Ramos (cell line): ENCODE measurements around the gene CDX1.

Experiments used
- in situ Hi-C: fragments of 300-500 bp; cut with MboI; formaldehyde crosslinking; loops from one replicate; pipeline ENCODE4 v1.14.3; 2022; ENCODE audit warnings: low sequenced_read_pairs; ENCODE audit not compliant: unreplicated experiment

The CDX1 gene

DNA sequence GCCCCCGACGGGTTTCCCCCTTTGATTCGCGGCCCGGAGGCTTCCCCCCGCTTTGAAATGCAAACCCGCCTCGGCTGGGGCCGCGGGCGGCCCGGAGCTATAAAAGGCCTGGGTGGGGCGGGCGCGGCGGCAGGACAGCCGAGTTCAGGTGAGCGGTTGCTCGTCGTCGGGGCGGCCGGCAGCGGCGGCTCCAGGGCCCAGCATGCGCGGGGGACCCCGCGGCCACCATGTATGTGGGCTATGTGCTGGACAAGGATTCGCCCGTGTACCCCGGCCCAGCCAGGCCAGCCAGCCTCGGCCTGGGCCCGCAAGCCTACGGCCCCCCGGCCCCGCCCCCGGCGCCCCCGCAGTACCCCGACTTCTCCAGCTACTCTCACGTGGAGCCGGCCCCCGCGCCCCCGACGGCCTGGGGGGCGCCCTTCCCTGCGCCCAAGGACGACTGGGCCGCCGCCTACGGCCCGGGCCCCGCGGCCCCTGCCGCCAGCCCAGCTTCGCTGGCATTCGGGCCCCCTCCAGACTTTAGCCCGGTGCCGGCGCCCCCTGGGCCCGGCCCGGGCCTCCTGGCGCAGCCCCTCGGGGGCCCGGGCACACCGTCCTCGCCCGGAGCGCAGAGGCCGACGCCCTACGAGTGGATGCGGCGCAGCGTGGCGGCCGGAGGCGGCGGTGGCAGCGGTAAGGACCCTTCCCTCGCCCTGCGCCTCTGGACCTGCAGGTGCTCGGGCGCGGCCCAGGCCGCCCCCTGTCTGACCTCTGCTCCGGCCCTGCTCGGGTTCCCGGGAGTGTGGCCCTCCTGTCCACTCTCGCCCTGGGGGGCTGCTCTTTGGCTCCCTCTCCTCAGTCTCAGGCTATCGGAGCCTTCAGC, at the start of gene CDX1:
TSS of gene CDX1 (plus strand) at position 129 of the 862 bp plus-strand sequence. CDS start at position 228, 99 bp downstream.
- in situ Hi-C loops: no loop called here

DNA sequence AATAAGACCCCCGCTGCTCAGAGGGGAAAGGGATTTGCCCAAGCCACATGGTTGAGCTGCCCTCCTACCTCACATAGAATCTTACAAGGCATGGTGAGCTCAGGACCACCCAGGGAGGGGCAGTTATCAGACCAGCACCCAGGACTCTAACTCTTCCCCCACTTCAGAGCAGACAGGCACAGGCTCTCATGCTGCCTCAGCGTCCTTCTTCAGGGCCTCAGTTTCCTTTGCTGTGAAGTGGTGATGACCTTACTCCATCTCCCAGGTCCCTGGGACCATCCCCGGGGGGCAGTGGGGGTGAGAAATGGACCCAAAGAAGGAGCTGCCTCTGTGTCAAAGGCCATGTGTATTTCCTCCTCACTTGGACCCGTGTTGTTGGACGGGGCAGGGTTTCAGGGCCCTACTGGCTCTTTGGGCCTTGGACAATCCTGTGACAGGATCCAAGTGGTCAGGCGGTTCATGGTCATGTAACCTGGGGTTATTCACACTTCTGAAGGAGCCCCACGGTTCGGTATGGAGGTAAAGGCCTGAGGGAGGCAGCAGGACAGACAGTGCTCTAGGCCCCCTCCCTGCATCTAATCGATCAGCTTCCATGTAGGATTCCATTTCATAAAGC, 48.5 kb upstream of the CDX1 start:
- in situ Hi-C loops: no loop called here

DNA sequence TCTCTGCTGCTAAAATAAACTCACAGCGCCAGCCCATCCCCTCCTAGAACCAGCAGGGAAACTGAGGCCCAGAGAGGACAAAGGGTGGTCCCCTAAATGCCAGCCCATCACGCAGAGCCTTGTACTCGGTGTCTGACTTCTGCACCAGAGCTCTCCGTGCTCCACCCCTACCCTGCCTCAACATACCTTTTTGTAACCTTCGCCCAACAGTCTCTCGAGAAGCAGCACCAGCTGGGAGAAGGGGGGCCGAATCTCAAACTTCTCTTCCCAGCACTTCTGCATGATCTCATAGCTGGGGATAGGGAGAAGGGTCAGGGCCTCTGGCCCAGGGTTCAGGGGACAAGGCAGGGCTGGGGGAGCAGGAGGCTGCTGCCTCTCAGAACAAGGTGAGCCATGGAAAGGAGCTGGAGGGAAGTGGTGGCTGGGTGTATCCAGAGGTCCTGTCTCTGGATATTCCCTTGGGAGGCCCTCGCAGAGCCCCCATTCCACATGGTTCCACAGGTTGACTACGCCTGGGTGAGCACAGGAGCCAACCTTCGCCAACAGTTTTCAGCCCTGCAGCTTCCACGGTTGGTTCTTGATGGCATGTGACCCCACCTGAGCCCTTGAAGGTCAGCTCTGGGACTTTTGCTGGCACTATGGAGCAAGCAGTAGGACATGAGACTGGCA, 47.9 kb upstream of the CDX1 start:
- in situ Hi-C loops: no loop called here

DNA sequence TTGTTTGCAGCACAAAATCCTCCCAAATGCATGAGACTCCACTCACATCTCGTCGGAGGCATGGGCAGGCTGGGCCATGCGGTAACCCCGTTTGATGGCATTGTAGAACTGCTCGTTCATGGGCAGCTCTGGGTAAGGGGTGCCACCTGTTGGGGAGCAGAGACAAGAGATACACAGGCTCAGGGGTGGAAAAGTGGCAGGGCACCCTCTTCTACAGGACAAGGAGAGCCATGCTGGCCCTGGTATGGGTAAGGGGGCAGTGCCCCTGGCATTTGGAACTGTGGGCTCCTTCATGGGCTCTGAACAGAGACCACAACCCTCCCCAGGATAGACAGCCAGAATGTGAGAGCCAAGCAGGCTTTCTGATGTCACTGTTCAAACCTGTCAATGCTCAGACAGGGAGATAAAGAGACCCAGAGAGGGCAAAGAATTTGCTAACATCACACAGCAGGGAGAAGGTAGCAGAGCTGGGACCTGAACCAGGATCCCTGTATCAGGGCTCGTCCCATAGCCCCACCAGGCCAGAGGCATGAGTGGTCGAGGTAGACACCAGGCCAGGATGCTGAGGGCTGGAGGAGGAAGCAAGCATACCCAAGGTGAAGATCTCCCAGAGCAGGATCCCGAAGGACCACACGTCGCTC, 47.0 kb upstream of the CDX1 start:
- in situ Hi-C loops: no loop called here

GRCh38 chr5:150120062-150120441, 46.5 kb upstream of the CDX1 start:
- in situ Hi-C loops: no loop called here

DNA sequence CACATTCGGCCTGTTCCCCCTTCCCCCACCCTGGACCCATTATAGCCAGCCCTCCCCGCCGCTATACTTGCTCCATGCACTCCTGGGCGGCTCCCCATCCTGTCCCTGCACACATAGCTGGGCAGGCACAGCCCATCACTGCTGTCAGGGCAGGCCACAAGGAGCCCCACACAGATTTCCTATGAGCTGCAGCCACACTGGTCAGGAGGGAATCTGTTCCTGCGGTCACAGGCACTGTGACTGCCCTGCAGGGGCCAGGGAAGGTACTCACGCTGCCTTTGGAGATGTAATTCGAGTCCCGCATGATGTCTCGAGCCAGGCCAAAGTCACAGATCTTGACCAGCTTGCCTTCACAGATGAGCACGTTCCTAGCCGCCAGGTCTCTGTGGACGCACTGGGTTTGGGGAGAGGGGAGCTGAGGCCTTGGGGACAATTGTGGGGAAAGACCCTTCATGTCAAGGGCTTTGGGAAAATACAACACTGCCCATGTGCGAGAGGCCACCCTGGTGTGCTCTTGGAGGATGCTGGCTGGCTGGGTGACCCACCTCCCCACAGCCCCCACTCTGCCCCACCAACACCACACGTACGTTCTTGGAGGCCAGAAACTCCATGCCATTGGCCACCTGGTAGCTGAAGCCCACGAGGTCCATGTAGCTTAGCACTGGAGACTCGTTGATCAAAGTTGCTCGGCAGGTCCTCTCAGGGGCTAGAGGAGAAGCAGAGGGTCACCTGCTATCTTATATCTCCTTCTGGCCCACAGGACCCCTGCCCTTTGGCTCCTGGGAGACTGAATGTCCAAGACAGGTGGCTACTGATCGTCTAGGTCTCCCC, 45.7 kb upstream of the CDX1 start:
- in situ Hi-C loops: no loop called here

DNA sequence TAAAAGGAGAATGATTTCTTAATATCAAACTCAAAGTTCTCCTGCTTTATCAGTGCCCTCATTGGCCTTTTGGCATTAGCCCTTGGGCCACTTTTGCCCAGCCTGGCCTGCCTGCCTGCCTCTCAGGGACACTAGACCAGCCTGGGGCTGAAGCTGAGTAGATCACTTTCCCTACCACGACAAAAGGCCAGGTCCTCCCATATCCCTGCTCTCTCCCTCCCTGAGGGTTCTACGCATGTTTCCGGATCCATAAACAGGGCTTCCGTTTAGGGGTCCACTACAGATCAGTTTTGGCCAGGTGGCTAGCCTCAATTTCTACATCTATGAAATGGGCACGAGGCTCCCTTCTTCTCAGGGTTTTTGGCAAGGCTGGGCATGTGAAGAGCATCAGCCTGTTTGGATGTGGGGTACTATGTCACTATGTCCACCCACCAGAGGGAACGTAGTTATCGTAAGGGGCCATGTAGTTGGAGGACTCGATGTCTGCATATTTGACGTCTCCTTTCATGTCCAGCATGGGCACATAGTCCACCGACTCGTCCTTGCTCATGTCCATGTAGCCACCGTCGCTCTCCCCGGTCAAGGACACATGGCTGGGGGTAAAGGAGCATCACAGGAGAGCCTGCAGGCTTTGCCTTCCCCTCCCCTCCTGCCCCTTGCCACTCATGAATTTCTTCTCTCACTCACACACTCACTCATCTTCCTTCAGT, 45.0 kb upstream of the CDX1 start:
- in situ Hi-C loops: no loop called here

- in situ Hi-C loops: no loop called here
These were observed 44.4 kb upstream of the CDX1 start for GRCh38 chr5:150122158-150122510.

- in situ Hi-C loops: no loop called here
These were observed 43.8 kb upstream of the CDX1 start for GRCh38 chr5:150122536-150123481.

DNA sequence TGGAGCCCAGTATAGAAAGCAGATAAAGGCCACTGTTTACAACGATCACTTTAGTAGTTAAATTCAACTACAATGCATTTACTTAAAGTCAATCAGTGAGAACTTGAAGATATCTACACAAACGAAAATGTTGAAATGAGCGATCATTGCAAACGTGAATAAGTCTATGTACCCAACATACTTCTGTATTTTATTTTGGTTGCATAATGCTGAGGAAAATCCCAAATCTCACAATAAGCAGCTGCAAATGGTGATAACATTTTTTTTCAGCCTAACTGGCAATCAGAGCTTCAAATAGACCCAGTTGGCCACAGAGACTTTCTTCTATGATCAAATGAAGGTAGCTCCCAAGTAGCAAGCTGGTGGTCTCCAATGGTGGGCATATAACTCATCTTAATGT, 43.0 kb upstream of the CDX1 start:
- in situ Hi-C loops: no loop called here

GRCh38 chr5:150124111-150124557, 42.4 kb upstream of the CDX1 start:
- in situ Hi-C loops: no loop called here

GRCh38 chr5:150124596-150124995, 42.0 kb upstream of the CDX1 start:
- in situ Hi-C loops: no loop called here

- in situ Hi-C loops: no loop called here
These were observed 41.2 kb upstream of the CDX1 start for GRCh38 chr5:150125334-150125733.

DNA sequence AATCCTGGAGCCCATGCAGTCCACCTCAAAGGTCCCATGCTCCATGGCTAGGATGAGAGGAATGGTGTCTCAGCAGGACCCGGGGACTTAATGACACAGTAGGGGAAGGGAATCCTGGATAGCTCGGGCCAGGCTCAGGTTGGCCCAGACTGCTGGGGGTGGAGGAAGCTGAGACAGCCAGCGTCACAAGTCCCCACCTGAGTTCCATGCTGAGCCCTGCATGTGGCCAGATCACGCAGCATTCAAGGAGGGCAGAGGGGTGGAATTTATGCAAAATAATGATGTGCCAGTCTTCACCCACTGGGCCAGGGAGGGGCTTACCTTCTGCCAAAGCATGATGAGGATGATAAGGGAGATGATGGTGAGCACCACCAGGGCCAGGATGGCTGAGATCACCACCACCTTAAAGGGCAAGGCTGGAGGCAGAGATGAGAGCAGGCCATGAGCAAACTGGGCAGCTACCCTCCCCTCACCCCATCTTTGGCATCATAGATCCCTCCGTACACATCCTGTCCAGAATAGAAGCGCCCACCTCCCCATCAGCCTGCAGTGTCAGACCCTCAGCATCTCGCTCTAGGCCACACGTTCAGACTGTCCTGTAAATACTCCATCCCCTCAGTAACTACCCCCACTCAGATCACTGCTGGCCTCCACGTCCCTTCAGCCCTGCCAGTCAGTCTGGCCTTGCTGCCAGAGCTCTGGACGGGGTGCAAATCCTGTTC, 40.2 kb upstream of the CDX1 start:
- in situ Hi-C loops: no loop called here

DNA sequence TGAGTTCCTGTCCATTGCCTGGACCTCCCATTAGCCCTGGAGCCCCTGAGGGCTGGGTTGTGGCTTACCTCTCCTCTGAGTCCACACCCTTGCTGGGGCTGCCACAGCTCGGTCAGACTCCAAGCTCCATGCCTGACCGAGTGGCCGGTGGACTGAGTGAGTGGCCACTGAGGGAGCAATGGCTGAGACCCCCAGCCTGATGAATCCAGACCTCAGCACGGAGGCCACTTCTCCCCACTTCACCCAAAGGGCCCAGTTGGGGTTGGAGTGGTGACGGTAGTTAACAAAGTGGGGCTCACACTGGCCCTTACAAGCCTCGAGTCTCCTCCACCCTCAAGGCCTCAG, 39.7 kb upstream of the CDX1 start:
- in situ Hi-C loops: no loop called here

GRCh38 chr5:150129454-150129812, 37.1 kb upstream of the CDX1 start:
- in situ Hi-C loops: no loop called here

GRCh38 chr5:150129813-150130492, 36.6 kb upstream of the CDX1 start:
- in situ Hi-C loops: no loop called here
